ENCODE results near the gene RHOT2. TPM values are rescaled to one million over a fixed set of nuclear protein-coding genes. Genes with fewer than 3 reads are reported as not detected.

Gene RHOT2
- total and polyA plus RNA-seq, 9 of the 15 experiments (the other 6 are each of a cell fraction or from before 2014, with no cell fraction given) = 5.0 to 373 (median 112) TPM

DNA sequence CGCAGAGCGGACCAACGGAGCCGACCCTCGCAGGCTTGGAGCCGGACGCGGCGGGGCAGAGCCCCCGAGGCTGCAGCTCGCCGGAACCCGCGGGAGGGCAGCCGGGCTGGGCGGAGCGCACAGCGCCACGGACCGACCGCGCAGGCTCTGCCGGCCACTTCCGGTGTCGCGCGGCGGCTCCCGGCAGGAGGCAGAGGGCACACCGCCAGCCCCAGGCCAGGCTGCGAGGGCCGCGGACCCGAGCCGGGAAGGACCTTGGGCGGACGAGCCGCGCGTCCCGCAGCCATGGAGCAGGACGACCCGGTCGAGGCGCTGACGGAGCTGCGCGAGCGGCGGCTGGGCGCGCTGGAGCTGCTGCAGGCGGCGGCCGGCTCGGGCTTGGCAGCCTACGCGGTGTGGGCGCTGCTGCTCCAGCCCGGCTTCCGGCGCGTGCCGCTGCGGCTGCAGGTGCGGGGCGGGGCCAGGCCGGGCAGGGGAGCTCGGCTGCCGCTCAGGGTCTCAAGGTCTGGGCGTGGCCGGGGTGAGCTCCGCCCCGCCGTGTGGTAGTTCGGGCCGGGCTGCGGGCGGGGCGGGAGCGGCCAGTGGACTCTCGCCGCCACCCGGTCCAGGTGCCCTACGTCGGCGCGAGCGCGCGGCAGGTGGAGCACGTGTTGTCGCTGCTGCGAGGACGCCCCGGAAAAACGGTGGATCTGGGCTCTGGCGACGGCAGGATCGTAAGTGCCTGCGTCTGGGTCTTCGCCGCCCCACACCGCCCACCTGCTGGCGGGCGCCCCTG lies 53.2 kb downstream of the RHOT2 start, which contains the start of gene ANTKMT (continued):
- no peak for TF ChIP-seq BACH1 (tag; IDR thresholded peaks at IDR 0.05)
- TF ChIP-seq LEF1 (IDR thresholded peaks at IDR 0.05) = no peak
- no peak for TF ChIP-seq KAT8 (IDR thresholded peaks at IDR 0.05; ENCODE audit: low read depth)
- TF ChIP-seq EP400 (IDR thresholded peaks at IDR 0.05) = no peak; the same call in 1 of the 2 replicates
- TF ChIP-seq ZNF696 (CRISPR knock-in tag; conservative IDR thresholded peaks at IDR 0.05) = no peak
- TF ChIP-seq, protein P1, sequence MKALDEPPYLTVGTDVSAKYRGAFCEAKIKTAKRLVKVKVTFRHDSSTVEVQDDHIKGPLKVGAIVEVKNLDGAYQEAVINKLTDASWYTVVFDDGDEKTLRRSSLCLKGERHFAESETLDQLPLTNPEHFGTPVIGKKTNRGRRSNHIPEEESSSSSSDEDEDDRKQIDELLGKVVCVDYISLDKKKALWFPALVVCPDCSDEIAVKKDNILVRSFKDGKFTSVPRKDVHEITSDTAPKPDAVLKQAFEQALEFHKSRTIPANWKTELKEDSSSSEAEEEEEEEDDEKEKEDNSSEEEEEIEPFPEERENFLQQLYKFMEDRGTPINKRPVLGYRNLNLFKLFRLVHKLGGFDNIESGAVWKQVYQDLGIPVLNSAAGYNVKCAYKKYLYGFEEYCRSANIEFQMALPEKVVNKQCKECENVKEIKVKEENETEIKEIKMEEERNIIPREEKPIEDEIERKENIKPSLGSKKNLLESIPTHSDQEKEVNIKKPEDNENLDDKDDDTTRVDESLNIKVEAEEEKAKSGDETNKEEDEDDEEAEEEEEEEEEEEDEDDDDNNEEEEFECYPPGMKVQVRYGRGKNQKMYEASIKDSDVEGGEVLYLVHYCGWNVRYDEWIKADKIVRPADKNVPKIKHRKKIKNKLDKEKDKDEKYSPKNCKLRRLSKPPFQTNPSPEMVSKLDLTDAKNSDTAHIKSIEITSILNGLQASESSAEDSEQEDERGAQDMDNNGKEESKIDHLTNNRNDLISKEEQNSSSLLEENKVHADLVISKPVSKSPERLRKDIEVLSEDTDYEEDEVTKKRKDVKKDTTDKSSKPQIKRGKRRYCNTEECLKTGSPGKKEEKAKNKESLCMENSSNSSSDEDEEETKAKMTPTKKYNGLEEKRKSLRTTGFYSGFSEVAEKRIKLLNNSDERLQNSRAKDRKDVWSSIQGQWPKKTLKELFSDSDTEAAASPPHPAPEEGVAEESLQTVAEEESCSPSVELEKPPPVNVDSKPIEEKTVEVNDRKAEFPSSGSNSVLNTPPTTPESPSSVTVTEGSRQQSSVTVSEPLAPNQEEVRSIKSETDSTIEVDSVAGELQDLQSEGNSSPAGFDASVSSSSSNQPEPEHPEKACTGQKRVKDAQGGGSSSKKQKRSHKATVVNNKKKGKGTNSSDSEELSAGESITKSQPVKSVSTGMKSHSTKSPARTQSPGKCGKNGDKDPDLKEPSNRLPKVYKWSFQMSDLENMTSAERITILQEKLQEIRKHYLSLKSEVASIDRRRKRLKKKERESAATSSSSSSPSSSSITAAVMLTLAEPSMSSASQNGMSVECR (CRISPR knock-in tag; IDR thresholded peaks at IDR 0.05) = peak; percentile 90
- TF ChIP-seq, protein P2, sequence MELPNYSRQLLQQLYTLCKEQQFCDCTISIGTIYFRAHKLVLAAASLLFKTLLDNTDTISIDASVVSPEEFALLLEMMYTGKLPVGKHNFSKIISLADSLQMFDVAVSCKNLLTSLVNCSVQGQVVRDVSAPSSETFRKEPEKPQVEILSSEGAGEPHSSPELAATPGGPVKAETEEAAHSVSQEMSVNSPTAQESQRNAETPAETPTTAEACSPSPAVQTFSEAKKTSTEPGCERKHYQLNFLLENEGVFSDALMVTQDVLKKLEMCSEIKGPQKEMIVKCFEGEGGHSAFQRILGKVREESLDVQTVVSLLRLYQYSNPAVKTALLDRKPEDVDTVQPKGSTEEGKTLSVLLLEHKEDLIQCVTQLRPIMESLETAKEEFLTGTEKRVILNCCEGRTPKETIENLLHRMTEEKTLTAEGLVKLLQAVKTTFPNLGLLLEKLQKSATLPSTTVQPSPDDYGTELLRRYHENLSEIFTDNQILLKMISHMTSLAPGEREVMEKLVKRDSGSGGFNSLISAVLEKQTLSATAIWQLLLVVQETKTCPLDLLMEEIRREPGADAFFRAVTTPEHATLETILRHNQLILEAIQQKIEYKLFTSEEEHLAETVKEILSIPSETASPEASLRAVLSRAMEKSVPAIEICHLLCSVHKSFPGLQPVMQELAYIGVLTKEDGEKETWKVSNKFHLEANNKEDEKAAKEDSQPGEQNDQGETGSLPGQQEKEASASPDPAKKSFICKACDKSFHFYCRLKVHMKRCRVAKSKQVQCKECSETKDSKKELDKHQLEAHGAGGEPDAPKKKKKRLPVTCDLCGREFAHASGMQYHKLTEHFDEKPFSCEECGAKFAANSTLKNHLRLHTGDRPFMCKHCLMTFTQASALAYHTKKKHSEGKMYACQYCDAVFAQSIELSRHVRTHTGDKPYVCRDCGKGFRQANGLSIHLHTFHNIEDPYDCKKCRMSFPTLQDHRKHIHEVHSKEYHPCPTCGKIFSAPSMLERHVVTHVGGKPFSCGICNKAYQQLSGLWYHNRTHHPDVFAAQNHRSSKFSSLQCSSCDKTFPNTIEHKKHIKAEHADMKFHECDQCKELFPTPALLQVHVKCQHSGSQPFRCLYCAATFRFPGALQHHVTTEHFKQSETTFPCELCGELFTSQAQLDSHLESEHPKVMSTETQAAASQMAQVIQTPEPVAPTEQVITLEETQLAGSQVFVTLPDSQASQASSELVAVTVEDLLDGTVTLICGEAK (IDR thresholded peaks at IDR 0.05) = peak; percentile 94
- TF ChIP-seq, protein P2 (CRISPR knock-in tag; IDR thresholded peaks at IDR 0.05) = peak; percentile 13; the same call in 1 of the 2 replicates
- TF ChIP-seq BDP1 (IDR thresholded peaks at IDR 0.05; ENCODE audit: insufficient read depth, insufficient read length) = no peak
- peak; percentile 76; the same call in 1 of the 2 replicates for TF ChIP-seq ELF2 (CRISPR knock-in tag; IDR thresholded peaks at IDR 0.05)
- TF ChIP-seq, protein P3, sequence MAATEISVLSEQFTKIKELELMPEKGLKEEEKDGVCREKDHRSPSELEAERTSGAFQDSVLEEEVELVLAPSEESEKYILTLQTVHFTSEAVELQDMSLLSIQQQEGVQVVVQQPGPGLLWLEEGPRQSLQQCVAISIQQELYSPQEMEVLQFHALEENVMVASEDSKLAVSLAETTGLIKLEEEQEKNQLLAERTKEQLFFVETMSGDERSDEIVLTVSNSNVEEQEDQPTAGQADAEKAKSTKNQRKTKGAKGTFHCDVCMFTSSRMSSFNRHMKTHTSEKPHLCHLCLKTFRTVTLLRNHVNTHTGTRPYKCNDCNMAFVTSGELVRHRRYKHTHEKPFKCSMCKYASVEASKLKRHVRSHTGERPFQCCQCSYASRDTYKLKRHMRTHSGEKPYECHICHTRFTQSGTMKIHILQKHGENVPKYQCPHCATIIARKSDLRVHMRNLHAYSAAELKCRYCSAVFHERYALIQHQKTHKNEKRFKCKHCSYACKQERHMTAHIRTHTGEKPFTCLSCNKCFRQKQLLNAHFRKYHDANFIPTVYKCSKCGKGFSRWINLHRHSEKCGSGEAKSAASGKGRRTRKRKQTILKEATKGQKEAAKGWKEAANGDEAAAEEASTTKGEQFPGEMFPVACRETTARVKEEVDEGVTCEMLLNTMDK (IDR thresholded peaks at IDR 0.05; ENCODE audit: borderline replicate concordance, insufficient read depth, low read depth, low read length, poor library complexity, severe bottlenecking) = peak; percentile 69
- peak; percentile 54; the same call in 1 of the 2 replicates for TF ChIP-seq ZNF212 (CRISPR knock-in tag; IDR thresholded peaks at IDR 0.05)

Data from K562 (cell line).